Hematopoietic multipotent progenitor cell treated with erythropoietin and hydrocortisone succinate and interleukin-3 and kit ligand, for 8 days (in vitro differentiated cells): ENCODE results near the gene ATP13A5.

Source experiments
- DNase-seq: peaks from one replicate; pipeline ENCODE4 v3.0.0-alpha.2; 2015

The ATP13A5 gene

GRCh38 chr3:193250492-193250891, 128.1 kb downstream of the ATP13A5 start:
- DNase-seq: no peak

- DNase-seq: no peak
These were observed 129.6 kb downstream of the ATP13A5 start for GRCh38 chr3:193248848-193249468.

- DNase-seq: no peak
These were observed 135.0 kb downstream of the ATP13A5 start for GRCh38 chr3:193243571-193243970.

- DNase-seq: no peak
These were observed 136.8 kb downstream of the ATP13A5 start for GRCh38 chr3:193241716-193242115.

- DNase-seq: peak; percentile 72
These were observed 137.5 kb downstream of the ATP13A5 start, which contains the start of gene PLAAT1 for GRCh38 chr3:193240850-193241706. PLAAT1 (plus strand) TSS chr3:193241222; CDS start chr3:193255651, 14,429 bp downstream.

- DNase-seq: no peak
These were observed 138.1 kb downstream of the ATP13A5 start for GRCh38 chr3:193240436-193240849.

GRCh38 chr3:193237030-193237429, 141.5 kb downstream of the ATP13A5 start:
- DNase-seq: no peak

GRCh38 chr3:193236599-193236998, 142.0 kb downstream of the ATP13A5 start:
- DNase-seq: no peak

GRCh38 chr3:193231201-193231600, 147.4 kb downstream of the ATP13A5 start:
- no peak for DNase-seq

- no peak for DNase-seq
These were observed 147.9 kb downstream of the ATP13A5 start for GRCh38 chr3:193230610-193231009.

GRCh38 chr3:193229851-193230420, 148.6 kb downstream of the ATP13A5 start:
- DNase-seq: no peak

- no peak for DNase-seq
These were observed 150.3 kb downstream of the ATP13A5 start for GRCh38 chr3:193228206-193228605.

GRCh38 chr3:193225302-193226125, 153.0 kb downstream of the ATP13A5 start:
- no peak for DNase-seq
